ENCODE measurements around the gene ATG14. TPM values are rescaled to one million over a fixed set of nuclear protein-coding genes. Genes with fewer than 3 reads are reported as not detected.

ATG14 gene
- total RNA-seq, 1 donor from 2014 or later: 11.1 TPM

DNA sequence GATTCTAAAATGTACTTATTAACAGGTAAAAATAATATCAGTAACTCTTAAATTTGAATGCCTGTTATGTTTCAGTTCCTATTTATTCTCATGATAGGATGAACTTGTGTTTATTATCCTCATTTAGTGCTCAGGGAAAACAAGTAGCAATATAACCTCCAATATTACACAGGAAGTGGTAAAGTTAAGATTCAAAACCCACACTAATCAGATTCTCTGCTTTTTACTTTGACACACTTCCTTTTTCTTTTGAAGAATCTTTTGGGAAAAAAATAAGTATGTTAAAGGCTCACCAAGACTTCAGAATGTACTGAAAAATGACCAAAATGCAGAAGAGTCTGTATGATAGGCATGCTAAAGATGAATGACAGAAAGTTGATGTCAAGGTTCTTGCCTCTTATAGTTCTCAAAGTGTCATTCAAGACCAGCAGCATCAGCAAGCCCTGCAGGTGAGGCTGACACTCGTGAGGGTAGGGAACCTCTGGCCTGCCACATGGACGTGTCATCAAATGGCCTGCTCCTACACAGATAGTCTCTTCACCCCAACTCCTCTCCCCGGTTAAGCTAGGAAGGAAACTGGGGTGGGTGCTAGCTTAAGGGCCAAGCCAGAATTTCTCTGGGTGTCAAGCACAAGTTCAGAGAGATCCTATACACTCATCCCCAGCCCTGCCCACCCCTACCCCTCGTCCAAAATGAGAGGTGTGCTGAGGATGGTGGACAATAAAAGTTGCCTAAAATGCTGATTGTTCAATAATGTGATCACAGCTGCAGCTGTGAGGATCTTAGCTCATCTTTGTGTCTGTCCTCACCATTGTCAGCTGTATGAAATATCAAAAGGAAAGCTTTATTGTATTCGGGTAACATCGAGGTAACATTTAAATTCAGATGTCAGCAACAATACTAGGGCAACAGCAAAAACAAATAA is 22.5 kb upstream of the ATG14 start:
- Mint-ChIP-seq H3K27me3 (ENCODE audit: low read depth) (peaks cover 34% of the 10 kb centered on the region), H3K4me1 (ENCODE audit: low read depth) (peaks cover 6% of the 10 kb centered on the region), H3K9me3 (ENCODE audit: low read depth) (no peaks in the 10 kb centered on the region), H3K27ac (ENCODE audit: unreplicated experiment) (no peak overlapping the region), H3K36me3 (ENCODE audit: low read depth) (no peaks in the 10 kb centered on the region), H3K4me3 (ENCODE audit: unreplicated experiment) (no peak overlapping the region)
- DNase-seq (ENCODE audit: low spot score): no peak
- TF ChIP-seq, protein P1, sequence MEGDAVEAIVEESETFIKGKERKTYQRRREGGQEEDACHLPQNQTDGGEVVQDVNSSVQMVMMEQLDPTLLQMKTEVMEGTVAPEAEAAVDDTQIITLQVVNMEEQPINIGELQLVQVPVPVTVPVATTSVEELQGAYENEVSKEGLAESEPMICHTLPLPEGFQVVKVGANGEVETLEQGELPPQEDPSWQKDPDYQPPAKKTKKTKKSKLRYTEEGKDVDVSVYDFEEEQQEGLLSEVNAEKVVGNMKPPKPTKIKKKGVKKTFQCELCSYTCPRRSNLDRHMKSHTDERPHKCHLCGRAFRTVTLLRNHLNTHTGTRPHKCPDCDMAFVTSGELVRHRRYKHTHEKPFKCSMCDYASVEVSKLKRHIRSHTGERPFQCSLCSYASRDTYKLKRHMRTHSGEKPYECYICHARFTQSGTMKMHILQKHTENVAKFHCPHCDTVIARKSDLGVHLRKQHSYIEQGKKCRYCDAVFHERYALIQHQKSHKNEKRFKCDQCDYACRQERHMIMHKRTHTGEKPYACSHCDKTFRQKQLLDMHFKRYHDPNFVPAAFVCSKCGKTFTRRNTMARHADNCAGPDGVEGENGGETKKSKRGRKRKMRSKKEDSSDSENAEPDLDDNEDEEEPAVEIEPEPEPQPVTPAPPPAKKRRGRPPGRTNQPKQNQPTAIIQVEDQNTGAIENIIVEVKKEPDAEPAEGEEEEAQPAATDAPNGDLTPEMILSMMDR (IDR thresholded peaks at IDR 0.05): no peak

DNA sequence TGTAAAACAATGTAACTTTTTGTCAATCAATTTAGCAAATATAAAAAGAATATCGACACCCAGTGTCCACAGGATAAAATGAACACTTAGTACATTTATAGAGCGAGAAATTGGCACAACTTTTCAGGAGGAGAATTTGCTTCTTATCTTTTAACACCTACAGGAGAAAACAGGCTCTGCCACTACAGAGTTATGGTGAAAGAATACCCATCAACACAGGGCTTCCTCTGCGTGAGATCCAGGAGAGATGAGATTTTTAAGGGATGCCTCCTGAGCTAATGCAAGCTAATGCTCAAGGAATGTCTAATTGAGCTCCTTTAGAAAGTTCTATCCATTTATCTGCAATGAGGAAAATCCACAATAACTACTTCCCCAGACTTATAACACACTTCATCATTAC is 21.0 kb upstream of the ATG14 start:
- H3K27ac Mint-ChIP-seq (ENCODE audit: unreplicated experiment): no peak overlapping the region
- peaks cover 27% of the 10 kb centered on the region for H3K27me3 Mint-ChIP-seq (ENCODE audit: low read depth)
- H3K4me1 Mint-ChIP-seq (ENCODE audit: low read depth): no peaks in the 10 kb centered on the region
- no peaks in the 10 kb centered on the region for H3K9me3 Mint-ChIP-seq (ENCODE audit: low read depth)
- no peaks in the 10 kb centered on the region for H3K36me3 Mint-ChIP-seq (ENCODE audit: low read depth)
- DNase-seq (ENCODE audit: low spot score): no peak
- no peak overlapping the region for H3K4me3 Mint-ChIP-seq (ENCODE audit: unreplicated experiment)
- TF ChIP-seq, protein P1 (IDR thresholded peaks at IDR 0.05): no peak

DNA sequence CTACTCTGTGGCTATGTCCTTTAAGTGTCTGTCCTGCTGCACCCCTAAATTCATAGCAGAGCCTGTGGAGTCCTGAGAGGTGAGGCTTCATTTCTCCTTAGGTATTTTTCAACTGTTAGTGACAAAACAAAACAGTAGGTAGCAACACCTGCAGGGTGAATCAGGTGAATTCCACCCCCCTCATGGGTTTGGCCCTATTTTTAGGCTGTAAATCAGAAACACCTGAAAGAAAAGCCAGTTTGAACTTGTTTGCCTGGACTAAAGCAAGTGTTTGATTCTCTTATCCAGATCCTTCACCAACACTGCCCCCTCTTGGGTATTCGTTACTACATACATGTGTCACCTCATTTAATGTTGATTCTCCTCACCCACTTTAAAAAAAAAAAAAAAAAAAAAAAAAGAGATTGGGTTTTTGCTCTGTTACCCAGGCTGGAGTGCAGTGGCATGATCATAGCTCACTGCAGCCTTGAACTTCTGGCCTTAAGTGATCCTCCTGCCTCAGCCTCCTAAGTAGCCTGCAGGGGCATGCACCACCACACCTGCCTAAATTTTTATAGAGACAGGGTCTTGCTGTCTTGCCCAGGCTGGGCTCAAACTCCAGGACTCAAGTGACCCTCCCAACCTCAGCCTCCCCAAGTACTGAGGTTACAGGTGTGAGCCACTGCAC is 18.5 kb upstream of the ATG14 start:
- H3K4me3 Mint-ChIP-seq (ENCODE audit: unreplicated experiment): no peak overlapping the region
- H3K36me3 Mint-ChIP-seq (ENCODE audit: low read depth): no peaks in the 10 kb centered on the region
- H3K27me3 Mint-ChIP-seq (ENCODE audit: low read depth): peaks cover 24% of the 10 kb centered on the region
- TF ChIP-seq, protein P1 (IDR thresholded peaks at IDR 0.05): peak; percentile 81
- DNase-seq (ENCODE audit: low spot score): no peak
- H3K4me1 Mint-ChIP-seq (ENCODE audit: low read depth): no peaks in the 10 kb centered on the region
- no peaks in the 10 kb centered on the region for H3K9me3 Mint-ChIP-seq (ENCODE audit: low read depth)
- H3K27ac Mint-ChIP-seq (ENCODE audit: unreplicated experiment): no peak overlapping the region

DNA sequence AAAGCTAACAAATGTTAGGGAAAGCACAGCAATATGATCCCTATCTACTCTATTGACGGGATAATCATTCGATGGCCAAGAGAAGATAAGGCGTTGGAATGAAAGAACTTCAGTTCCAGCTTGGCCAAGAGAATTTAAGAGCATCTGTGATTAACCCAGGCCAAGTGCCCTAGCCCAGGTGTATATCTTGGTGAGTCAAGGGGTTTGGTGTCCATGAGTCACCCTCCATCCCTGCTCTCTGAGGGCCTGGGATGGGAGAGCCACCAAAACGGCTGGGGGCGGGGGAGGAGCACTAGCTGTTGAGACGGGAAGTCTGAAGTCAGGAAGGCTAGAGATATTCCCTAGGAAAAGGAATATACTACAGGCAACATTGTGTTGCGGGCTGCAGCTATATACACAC is 15.8 kb upstream of the ATG14 start:
- Mint-ChIP-seq H3K36me3 (ENCODE audit: low read depth) (no peaks in the 10 kb centered on the region), H3K27me3 (ENCODE audit: low read depth) (peaks cover 16% of the 10 kb centered on the region), H3K9me3 (ENCODE audit: low read depth) (no peaks in the 10 kb centered on the region), H3K4me3 (ENCODE audit: unreplicated experiment) (no peak overlapping the region), H3K4me1 (ENCODE audit: low read depth) (no peaks in the 10 kb centered on the region), H3K27ac (ENCODE audit: unreplicated experiment) (no peak overlapping the region)
- TF ChIP-seq, protein P1 (IDR thresholded peaks at IDR 0.05): no peak
- no peak for DNase-seq (ENCODE audit: low spot score)

DNA sequence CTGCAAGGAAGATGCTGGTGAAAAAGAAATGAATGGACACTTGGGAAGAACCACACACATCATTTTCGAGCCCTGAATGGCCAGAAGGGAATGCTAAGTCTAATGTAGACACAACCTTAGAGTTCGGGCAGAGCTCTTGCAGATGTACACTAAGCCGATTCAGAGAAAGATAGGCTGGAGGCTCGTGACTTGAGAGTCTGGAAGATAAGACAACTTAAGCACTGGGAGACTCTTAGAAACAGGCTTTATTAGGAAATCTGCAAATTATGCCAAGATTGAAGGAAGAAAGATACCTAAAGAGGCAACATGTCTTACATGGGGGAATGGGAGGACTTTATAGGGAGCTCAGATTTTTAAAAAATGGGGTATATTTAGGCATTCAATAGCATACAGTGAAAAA is 15.3 kb upstream of the ATG14 start:
- Mint-ChIP-seq H3K4me1 (ENCODE audit: low read depth) (no peaks in the 10 kb centered on the region), H3K27me3 (ENCODE audit: low read depth) (peaks cover 15% of the 10 kb centered on the region), H3K4me3 (ENCODE audit: unreplicated experiment) (no peak overlapping the region), H3K9me3 (ENCODE audit: low read depth) (no peaks in the 10 kb centered on the region), H3K27ac (ENCODE audit: unreplicated experiment) (no peak overlapping the region), H3K36me3 (ENCODE audit: low read depth) (no peaks in the 10 kb centered on the region)
- TF ChIP-seq, protein P1 (IDR thresholded peaks at IDR 0.05): no peak
- DNase-seq (ENCODE audit: low spot score): no peak

Measured in chondrocyte (in vitro differentiated cells).